Testis (tissue), 3 donors: ENCODE data around the gene TRIO. TPM values are rescaled to one million over a fixed set of nuclear protein-coding genes. Genes with fewer than 3 reads are reported as not detected.

Experiments
- DNase-seq: peaks from one replicate; pipeline ENCODE4 v3.0.0-alpha.2; 2019
- H3K27ac ChIP-seq, 2 donors: fragments of 200-600 bp; sonication (generic); one replicate each; pipeline ENCODE4 v1.5.1; 2019
- H3K27me3 ChIP-seq: fragments of 200-600 bp; sonication (generic); one replicate; pipeline ENCODE4 v1.5.1; 2019
- H3K36me3 ChIP-seq: fragments of 200-600 bp; sonication (generic); one replicate; pipeline ENCODE4 v1.5.1; 2017; ENCODE audit warnings: low read depth; ENCODE audit errors: missing control alignments
- H3K4me1 ChIP-seq: fragments of 200-600 bp; sonication (generic); one replicate; pipeline ENCODE4 v1.5.1; 2019
- H3K4me3 ChIP-seq, 2 donors: fragments of 200-600 bp; sonication (generic); one replicate each; pipeline ENCODE4 v1.5.1; 2017 to 2019
- H3K9me3 ChIP-seq: fragments of 200-600 bp; sonication (generic); one replicate; pipeline ENCODE4 v1.5.1; 2017
- CTCF ChIP-seq, 3 experiments: fragments of 450-650 bp in 2 of 3; fragments of 200-600 bp in 1 of 3; sonication (generic) in 1 of 3; IDR thresholded peaks; one replicate each; pipeline ENCODE4 v1.5.1; 2016 to 2019; ENCODE audit warnings: antibody characterized with exemption in 3 of 3, mild to moderate bottlenecking in 2 of 3, moderate library complexity in 1 of 3
- POLR2A ChIP-seq: fragments of 450-650 bp; IDR thresholded peaks from one replicate; pipeline ENCODE4 v1.6.1; 2017; ENCODE audit warnings: antibody characterized with exemption, mild to moderate bottlenecking, moderate library complexity
- WGBS, 2 donors: methylation state at CpG; one replicate each; pipeline ENCODE4 v1.1.5; 2018; 5-methylcytosine and 5-hydroxymethylcytosine counted together
- intact Hi-C: fragments of 100-400 bp; cut with DNase I; formaldehyde crosslinking; loops from one replicate; pipeline ENCODE4 v1.15.1; 2023; ENCODE audit warnings: low total_unique reads
- polyA plus RNA-seq: library from polyadenylated mRNA; stranded (reverse); fragments of 350-450 nt; fragmentation: Illumina TruSeq; extraction: RNeasy Lipid Tissue Mini Kit (QIAGEN cat#74804); gene quantifications from one replicate; pipeline ENCODE4 v1.2.3, GENCODE V29; 2014; ENCODE audit warnings: low read depth, low replicate concordance; ENCODE audit not compliant: insufficient read depth
- total RNA-seq, 2 donors: library from RNA; depleted of rRNA; stranded (reverse); fragments of >200 nt; gene quantifications; one replicate each; pipeline ENCODE4 v1.2.3, GENCODE V29; 2016

TRIO gene
- total and polyA plus RNA-seq, 3 donors from 2014 or later: 47.2 to 295 (median 249) TPM

GRCh38 chr5:14481349-14481748 is 338.2 kb downstream of the TRIO start:
- Histone ChIP-seq H3K4me3 (no peak overlapping the region), H3K36me3 (no peaks in the 10 kb centered on the region), H3K27me3 (no peaks in the 10 kb centered on the region), H3K4me1 (no peaks in the 10 kb centered on the region), H3K9me3 (no peaks in the 10 kb centered on the region), H3K27ac (no peak overlapping the region)
- 89 to 90% methylated on average over 8 of the region's 8 CpGs for WGBS, 2 donors
- intact Hi-C loops: no loop called here
- no peak for DNase-seq
- TF ChIP-seq CTCF (IDR thresholded peaks at IDR 0.05) (no peak), POLR2A (no peak)

- no peak for DNase-seq
Observed at GRCh38 chr5:14482085-14482484, 338.9 kb downstream of the TRIO start.

GRCh38 chr5:14483504-14484157 is 340.5 kb downstream of the TRIO start:
- Histone ChIP-seq H3K9me3 (no peaks in the 10 kb centered on the region), H3K4me1 (peaks cover 3% of the 10 kb centered on the region), H3K27ac (no peak overlapping the region), H3K27me3 (no peaks in the 10 kb centered on the region), H3K36me3 (no peaks in the 10 kb centered on the region), H3K4me3 (no peak overlapping the region)
- TF ChIP-seq CTCF (IDR thresholded peaks at IDR 0.05) (no peak), POLR2A (no peak)
- intact Hi-C loops: no loop called here
- WGBS, 2 donors: 88 to 92% methylated on average over 12 to 15 of the region's 16 CpGs
- DNase-seq: no peak

More at GRCh38 chr5:14482085-14482484, 338.9 kb downstream of the TRIO start:
- no peaks in the 10 kb centered on the region for H3K4me1 ChIP-seq
- TF ChIP-seq CTCF (IDR thresholded peaks at IDR 0.05) (no peak), POLR2A (no peak)
- H3K4me3 ChIP-seq: no peak overlapping the region
- H3K27ac ChIP-seq: no peak overlapping the region
- no peaks in the 10 kb centered on the region for H3K27me3 ChIP-seq
- 78 to 79% methylated on average over 5 of the region's 5 CpGs for WGBS, 2 donors
- intact Hi-C loops: no loop called here
- H3K36me3 ChIP-seq: no peaks in the 10 kb centered on the region
- H3K9me3 ChIP-seq: no peaks in the 10 kb centered on the region

GRCh38 chr5:14486486-14486885 is 343.3 kb downstream of the TRIO start:
- no peak for DNase-seq
- intact Hi-C loops: no loop called here
- H3K4me1 ChIP-seq: peaks cover 8% of the 10 kb centered on the region
- WGBS, 2 donors: 91 to 92% methylated on average over 5 of the region's 5 CpGs
- H3K4me3 ChIP-seq: no peak overlapping the region
- no peaks in the 10 kb centered on the region for H3K9me3 ChIP-seq
- H3K27me3 ChIP-seq: no peaks in the 10 kb centered on the region
- H3K36me3 ChIP-seq: no peaks in the 10 kb centered on the region
- H3K27ac ChIP-seq: no peak overlapping the region
- TF ChIP-seq POLR2A (no peak), CTCF (IDR thresholded peaks at IDR 0.05) (no peak)
